HepG2 (cell line): ENCODE data around the gene VCAN. TPM values are rescaled to one million over a fixed set of nuclear protein-coding genes. Genes with fewer than 3 reads are reported as not detected.

Experiments
- ATF7-NPFF ChIP-seq: sonication (generic); formaldehyde crosslinking; IDR thresholded peaks from 2 replicates; pipeline ENCODE4 v1.8.1; 2023; ENCODE audit warnings: mild to moderate bottlenecking, low read depth, missing genetic modification reagents, moderate library complexity
- FLYWCH1 ChIP-seq: sonication (generic); formaldehyde crosslinking; IDR thresholded peaks from 2 replicates; pipeline ENCODE4 v1.8.1; 2023; ENCODE audit warnings: mild to moderate bottlenecking, missing genetic modification reagents
- KLF11 ChIP-seq: IDR thresholded peaks from 2 replicates; pipeline ENCODE4 v1.6.1; 2016; ENCODE audit warnings: missing compliant biosample characterization
- MEIS1 ChIP-seq: sonication (generic); formaldehyde crosslinking; IDR thresholded peaks from 2 replicates; pipeline ENCODE4 v1.9.0; 2021; ENCODE audit warnings: mild to moderate bottlenecking, missing genetic modification reagents, moderate library complexity, borderline replicate concordance
- NFIB ChIP-seq: sonication (generic); formaldehyde crosslinking; IDR thresholded peaks from 2 replicates; pipeline ENCODE4 v1.9.0; 2021; ENCODE audit warnings: missing genetic modification reagents, mild to moderate bottlenecking, borderline replicate concordance
- SMARCC2 ChIP-seq: fragments of 450-650 bp; IDR thresholded peaks from 2 replicates; pipeline ENCODE4 v1.6.1; 2017; ENCODE audit warnings: antibody characterized with exemption, mild to moderate bottlenecking
- STAT5B ChIP-seq: sonication (generic); formaldehyde crosslinking; IDR thresholded peaks from 2 replicates; pipeline ENCODE4 v1.4.0; 2020; ENCODE audit warnings: missing genetic modification reagents
- ZNF296 ChIP-seq: sonication (generic); formaldehyde crosslinking; conservative IDR thresholded peaks from 2 replicates; pipeline ENCODE4 v1.5.0; 2020; ENCODE audit warnings: mild to moderate bottlenecking, missing genetic modification reagents
- ZNF432 ChIP-seq: sonication (generic); formaldehyde crosslinking; IDR thresholded peaks from 2 replicates; pipeline ENCODE4 v1.5.0; 2020; ENCODE audit warnings: missing genetic modification reagents, mild to moderate bottlenecking, borderline replicate concordance
- ZNF670 ChIP-seq: sonication (generic); formaldehyde crosslinking; IDR thresholded peaks from 2 replicates; pipeline ENCODE4 v1.8.0; 2022; ENCODE audit warnings: mild to moderate bottlenecking, missing genetic modification reagents, borderline replicate concordance
- ZNF839 ChIP-seq: sonication (generic); formaldehyde crosslinking; IDR thresholded peaks from 2 replicates; pipeline ENCODE4 v1.4.0; 2020; ENCODE audit warnings: missing genetic modification reagents, mild to moderate bottlenecking, borderline replicate concordance
- ZSCAN20 ChIP-seq: sonication (generic); formaldehyde crosslinking; IDR thresholded peaks from 2 replicates; pipeline ENCODE4 v1.4.0; 2020; ENCODE audit warnings: missing genetic modification reagents, mild to moderate bottlenecking, borderline replicate concordance
- polyA plus RNA-seq, 8 experiments: library from polyadenylated mRNA; depleted of rRNA in 3 of 8; stranded (reverse) in 7 of 8; unstranded in 1 of 8; fragments of >200 nt; fragmentation: Illumina TruSeq in 4 of 8; extraction: Trizol in 4 of 8; gene quantifications; 2 replicates each; pipeline versions ENCODE4 v1.2.1 to v1.2.3, GENCODE V29; 2011 to 2016; ENCODE audit warnings: low read depth in 4 of 8, missing spikeins in 1 of 8, mixed read lengths in 1 of 8; ENCODE audit not compliant: insufficient read depth in 1 of 8
- total RNA-seq, 5 experiments: library from RNA; depleted of rRNA; stranded (reverse); fragments of >200 nt; fragmentation: Illumina TruSeq; extraction: Trizol; gene quantifications; 2 replicates each; pipeline ENCODE4 v1.2.3, GENCODE V29; 2016; ENCODE audit warnings: low read depth in 1 of 5
- TF ChIP-seq, protein P1 (sequence below): sonication (generic); formaldehyde crosslinking; IDR thresholded peaks from 2 replicates; pipeline ENCODE4 v1.8.0; 2022; ENCODE audit warnings: mild to moderate bottlenecking, missing genetic modification reagents
- TF ChIP-seq, protein P2 (sequence below): sonication (generic); formaldehyde crosslinking; IDR thresholded peaks from 2 replicates; pipeline ENCODE4 v1.4.0; 2020; ENCODE audit warnings: mild to moderate bottlenecking, missing genetic modification reagents
- TF ChIP-seq, protein P3 (sequence below): sonication (generic); formaldehyde crosslinking; IDR thresholded peaks from 2 replicates; pipeline ENCODE4 v1.5.0; 2020; ENCODE audit warnings: missing genetic modification reagents
- TF ChIP-seq, protein P4 (sequence below): sonication (generic); formaldehyde crosslinking; IDR thresholded peaks from 2 replicates; pipeline ENCODE4 v1.5.0; 2020; ENCODE audit warnings: mild to moderate bottlenecking, missing genetic modification reagents, borderline replicate concordance
- TF ChIP-seq, protein P5 (sequence below): sonication (generic); formaldehyde crosslinking; IDR thresholded peaks from 2 replicates; pipeline ENCODE4 v1.5.0; 2020; ENCODE audit warnings: mild to moderate bottlenecking, missing genetic modification reagents

VCAN gene
- total and polyA plus RNA-seq, 2 of the 13 experiments (the other 11 are each of a cell fraction or from before 2014, with no cell fraction given): 1.2 to 3.5 TPM

DNA sequence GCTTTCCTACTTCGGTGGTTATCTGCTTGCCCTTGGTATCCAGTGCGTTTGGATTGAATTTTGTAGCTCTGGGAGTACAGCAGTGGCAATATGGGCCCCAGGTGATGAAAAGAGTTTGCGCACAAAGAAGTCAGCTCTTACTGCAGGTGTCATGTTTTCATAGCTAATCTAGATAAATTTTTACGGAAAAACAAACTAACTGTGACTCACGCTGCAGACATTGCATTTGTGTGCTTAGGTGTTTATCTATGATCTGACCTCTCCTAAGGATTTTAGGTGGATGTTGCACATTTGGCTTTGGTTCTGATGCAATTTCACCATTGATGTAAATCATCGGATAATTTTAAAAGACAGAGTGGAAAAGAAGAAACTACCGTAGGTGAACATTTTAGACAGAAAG, 92.1 kb downstream of the VCAN start (continued):
- TF ChIP-seq, protein P1, sequence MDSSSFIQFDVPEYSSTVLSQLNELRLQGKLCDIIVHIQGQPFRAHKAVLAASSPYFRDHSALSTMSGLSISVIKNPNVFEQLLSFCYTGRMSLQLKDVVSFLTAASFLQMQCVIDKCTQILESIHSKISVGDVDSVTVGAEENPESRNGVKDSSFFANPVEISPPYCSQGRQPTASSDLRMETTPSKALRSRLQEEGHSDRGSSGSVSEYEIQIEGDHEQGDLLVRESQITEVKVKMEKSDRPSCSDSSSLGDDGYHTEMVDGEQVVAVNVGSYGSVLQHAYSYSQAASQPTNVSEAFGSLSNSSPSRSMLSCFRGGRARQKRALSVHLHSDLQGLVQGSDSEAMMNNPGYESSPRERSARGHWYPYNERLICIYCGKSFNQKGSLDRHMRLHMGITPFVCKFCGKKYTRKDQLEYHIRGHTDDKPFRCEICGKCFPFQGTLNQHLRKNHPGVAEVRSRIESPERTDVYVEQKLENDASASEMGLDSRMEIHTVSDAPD (CRISPR knock-in tag): no peak
- TF ChIP-seq ATF7-NPFF (CRISPR knock-in tag) (no peak), MEIS1 (no peak), NFIB (CRISPR knock-in tag) (no peak), ZNF432 (CRISPR knock-in tag) (no peak), ZNF296 (CRISPR knock-in tag) (no peak), ZSCAN20 (CRISPR knock-in tag) (no peak), ZNF839 (CRISPR knock-in tag) (no peak), ZNF670 (CRISPR knock-in tag) (no peak), KLF11 (no peak), SMARCC2 (no peak), STAT5B (no peak), FLYWCH1 (no peak)
- TF ChIP-seq, protein P2, sequence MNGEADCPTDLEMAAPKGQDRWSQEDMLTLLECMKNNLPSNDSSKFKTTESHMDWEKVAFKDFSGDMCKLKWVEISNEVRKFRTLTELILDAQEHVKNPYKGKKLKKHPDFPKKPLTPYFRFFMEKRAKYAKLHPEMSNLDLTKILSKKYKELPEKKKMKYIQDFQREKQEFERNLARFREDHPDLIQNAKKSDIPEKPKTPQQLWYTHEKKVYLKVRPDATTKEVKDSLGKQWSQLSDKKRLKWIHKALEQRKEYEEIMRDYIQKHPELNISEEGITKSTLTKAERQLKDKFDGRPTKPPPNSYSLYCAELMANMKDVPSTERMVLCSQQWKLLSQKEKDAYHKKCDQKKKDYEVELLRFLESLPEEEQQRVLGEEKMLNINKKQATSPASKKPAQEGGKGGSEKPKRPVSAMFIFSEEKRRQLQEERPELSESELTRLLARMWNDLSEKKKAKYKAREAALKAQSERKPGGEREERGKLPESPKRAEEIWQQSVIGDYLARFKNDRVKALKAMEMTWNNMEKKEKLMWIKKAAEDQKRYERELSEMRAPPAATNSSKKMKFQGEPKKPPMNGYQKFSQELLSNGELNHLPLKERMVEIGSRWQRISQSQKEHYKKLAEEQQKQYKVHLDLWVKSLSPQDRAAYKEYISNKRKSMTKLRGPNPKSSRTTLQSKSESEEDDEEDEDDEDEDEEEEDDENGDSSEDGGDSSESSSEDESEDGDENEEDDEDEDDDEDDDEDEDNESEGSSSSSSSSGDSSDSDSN (CRISPR knock-in tag): no peak
- TF ChIP-seq, protein P3, sequence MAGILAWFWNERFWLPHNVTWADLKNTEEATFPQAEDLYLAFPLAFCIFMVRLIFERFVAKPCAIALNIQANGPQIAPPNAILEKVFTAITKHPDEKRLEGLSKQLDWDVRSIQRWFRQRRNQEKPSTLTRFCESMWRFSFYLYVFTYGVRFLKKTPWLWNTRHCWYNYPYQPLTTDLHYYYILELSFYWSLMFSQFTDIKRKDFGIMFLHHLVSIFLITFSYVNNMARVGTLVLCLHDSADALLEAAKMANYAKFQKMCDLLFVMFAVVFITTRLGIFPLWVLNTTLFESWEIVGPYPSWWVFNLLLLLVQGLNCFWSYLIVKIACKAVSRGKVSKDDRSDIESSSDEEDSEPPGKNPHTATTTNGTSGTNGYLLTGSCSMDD (CRISPR knock-in tag): no peak
- TF ChIP-seq, protein P4, sequence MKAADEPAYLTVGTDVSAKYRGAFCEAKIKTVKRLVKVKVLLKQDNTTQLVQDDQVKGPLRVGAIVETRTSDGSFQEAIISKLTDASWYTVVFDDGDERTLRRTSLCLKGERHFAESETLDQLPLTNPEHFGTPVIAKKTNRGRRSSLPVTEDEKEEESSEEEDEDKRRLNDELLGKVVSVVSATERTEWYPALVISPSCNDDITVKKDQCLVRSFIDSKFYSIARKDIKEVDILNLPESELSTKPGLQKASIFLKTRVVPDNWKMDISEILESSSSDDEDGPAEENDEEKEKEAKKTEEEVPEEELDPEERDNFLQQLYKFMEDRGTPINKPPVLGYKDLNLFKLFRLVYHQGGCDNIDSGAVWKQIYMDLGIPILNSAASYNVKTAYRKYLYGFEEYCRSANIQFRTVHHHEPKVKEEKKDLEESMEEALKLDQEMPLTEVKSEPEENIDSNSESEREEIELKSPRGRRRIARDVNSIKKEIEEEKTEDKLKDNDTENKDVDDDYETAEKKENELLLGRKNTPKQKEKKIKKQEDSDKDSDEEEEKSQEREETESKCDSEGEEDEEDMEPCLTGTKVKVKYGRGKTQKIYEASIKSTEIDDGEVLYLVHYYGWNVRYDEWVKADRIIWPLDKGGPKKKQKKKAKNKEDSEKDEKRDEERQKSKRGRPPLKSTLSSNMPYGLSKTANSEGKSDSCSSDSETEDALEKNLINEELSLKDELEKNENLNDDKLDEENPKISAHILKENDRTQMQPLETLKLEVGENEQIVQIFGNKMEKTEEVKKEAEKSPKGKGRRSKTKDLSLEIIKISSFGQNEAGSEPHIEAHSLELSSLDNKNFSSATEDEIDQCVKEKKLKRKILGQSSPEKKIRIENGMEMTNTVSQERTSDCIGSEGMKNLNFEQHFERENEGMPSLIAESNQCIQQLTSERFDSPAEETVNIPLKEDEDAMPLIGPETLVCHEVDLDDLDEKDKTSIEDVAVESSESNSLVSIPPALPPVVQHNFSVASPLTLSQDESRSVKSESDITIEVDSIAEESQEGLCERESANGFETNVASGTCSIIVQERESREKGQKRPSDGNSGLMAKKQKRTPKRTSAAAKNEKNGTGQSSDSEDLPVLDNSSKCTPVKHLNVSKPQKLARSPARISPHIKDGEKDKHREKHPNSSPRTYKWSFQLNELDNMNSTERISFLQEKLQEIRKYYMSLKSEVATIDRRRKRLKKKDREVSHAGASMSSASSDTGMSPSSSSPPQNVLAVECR (CRISPR knock-in tag): no peak; the same call in 1 of the 2 replicates
- TF ChIP-seq, protein P5, sequence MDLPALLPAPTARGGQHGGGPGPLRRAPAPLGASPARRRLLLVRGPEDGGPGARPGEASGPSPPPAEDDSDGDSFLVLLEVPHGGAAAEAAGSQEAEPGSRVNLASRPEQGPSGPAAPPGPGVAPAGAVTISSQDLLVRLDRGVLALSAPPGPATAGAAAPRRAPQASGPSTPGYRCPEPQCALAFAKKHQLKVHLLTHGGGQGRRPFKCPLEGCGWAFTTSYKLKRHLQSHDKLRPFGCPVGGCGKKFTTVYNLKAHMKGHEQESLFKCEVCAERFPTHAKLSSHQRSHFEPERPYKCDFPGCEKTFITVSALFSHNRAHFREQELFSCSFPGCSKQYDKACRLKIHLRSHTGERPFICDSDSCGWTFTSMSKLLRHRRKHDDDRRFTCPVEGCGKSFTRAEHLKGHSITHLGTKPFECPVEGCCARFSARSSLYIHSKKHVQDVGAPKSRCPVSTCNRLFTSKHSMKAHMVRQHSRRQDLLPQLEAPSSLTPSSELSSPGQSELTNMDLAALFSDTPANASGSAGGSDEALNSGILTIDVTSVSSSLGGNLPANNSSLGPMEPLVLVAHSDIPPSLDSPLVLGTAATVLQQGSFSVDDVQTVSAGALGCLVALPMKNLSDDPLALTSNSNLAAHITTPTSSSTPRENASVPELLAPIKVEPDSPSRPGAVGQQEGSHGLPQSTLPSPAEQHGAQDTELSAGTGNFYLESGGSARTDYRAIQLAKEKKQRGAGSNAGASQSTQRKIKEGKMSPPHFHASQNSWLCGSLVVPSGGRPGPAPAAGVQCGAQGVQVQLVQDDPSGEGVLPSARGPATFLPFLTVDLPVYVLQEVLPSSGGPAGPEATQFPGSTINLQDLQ: no peak
